DND-41 (cell line): ENCODE data around the gene LMX1B.

Source experiments
- ATAC-seq: fragments of 200-7000 bp; cut with Tn5 transposase; 3 replicates; pipeline ENCODE4 v1.9.1; 2021; ENCODE audit warnings: low read depth; ENCODE audit not compliant: insufficient read depth
- DNase-seq: peaks from one replicate; pipeline ENCODE4 v3.0.0-alpha.2; 2020
- H2AFZ ChIP-seq: 2 replicates; pipeline ENCODE4 v1.6.0; 2012; ENCODE audit warnings: low read depth, low read length
- H3K27ac ChIP-seq: 2 replicates; pipeline ENCODE4 v1.5.1; 2012; ENCODE audit warnings: low read length, inconsistent platforms
- H3K27me3 ChIP-seq: fragments of 200-600 bp; sonication (generic); 2 replicates; pipeline ENCODE4 v1.6.0; 2012; ENCODE audit warnings: low read length, mild to moderate bottlenecking, inconsistent platforms; ENCODE audit not compliant: insufficient read depth, poor library complexity
- H3K36me3 ChIP-seq: 2 replicates; pipeline ENCODE4 v1.5.1; 2012; ENCODE audit warnings: low read length, inconsistent platforms; ENCODE audit not compliant: insufficient read depth
- H3K4me1 ChIP-seq: 2 replicates; pipeline ENCODE4 v1.5.1; 2012; ENCODE audit warnings: mild to moderate bottlenecking, low read length; ENCODE audit not compliant: insufficient read depth
- H3K4me2 ChIP-seq: 2 replicates; pipeline ENCODE4 v1.6.0; 2012; ENCODE audit warnings: mild to moderate bottlenecking, moderate library complexity, low read length, inconsistent platforms; ENCODE audit not compliant: insufficient read depth
- H3K4me3 ChIP-seq, 2 experiments: fragments of 200-600 bp in 1 of 2; shearing (Covaris generic) in 1 of 2; 2 replicates each; pipeline ENCODE4 v1.5.1; 2012 to 2016; ENCODE audit warnings: inconsistent platforms in 2 of 2, low read length in 2 of 2, mild to moderate bottlenecking in 2 of 2, low read depth in 1 of 2, moderate library complexity in 1 of 2
- H3K79me2 ChIP-seq: 2 replicates; pipeline ENCODE4 v1.6.0; 2012; ENCODE audit warnings: low read length, inconsistent platforms; ENCODE audit not compliant: insufficient read depth
- H3K9ac ChIP-seq: 2 replicates; pipeline ENCODE4 v1.6.0; 2012; ENCODE audit warnings: low read depth, mild to moderate bottlenecking, inconsistent platforms, low read length, moderate library complexity
- H3K9me3 ChIP-seq: 2 replicates; pipeline ENCODE4 v1.5.1; 2012; ENCODE audit warnings: low read length, moderate library complexity, mild to moderate bottlenecking, inconsistent platforms; ENCODE audit not compliant: insufficient read depth, severe bottlenecking
- H4K20me1 ChIP-seq: 2 replicates; pipeline ENCODE4 v1.6.0; 2012; ENCODE audit warnings: low read length; ENCODE audit not compliant: insufficient read depth
- CTCF ChIP-seq: IDR thresholded peaks from 2 replicates; pipeline ENCODE4 v1.5.1; 2012; ENCODE audit warnings: borderline replicate concordance, low read length, moderate library complexity, mild to moderate bottlenecking; ENCODE audit not compliant: poor library complexity, severe bottlenecking; ENCODE audit errors: extremely low read depth
- EZH2 ChIP-seq: IDR thresholded peaks from 3 replicates; pipeline ENCODE4 v1.6.1; 2012; ENCODE audit warnings: borderline replicate concordance, low read depth, mild to moderate bottlenecking, moderate library complexity, low read length, inconsistent platforms; ENCODE audit not compliant: severe bottlenecking

LMX1B gene

GRCh38 chr9:126617003-126617822 lies 3.5 kb downstream of the LMX1B start:
- Histone ChIP-seq H2AFZ (no peak overlapping the region), H3K27ac (no peak overlapping the region), H4K20me1 (no peaks in the 10 kb centered on the region), H3K4me2 (no peak overlapping the region), H3K9ac (no peak overlapping the region), H3K79me2 (no peaks in the 10 kb centered on the region), H3K36me3 (no peaks in the 10 kb centered on the region), H3K4me3 (no peak overlapping the region), H3K27me3 (peaks cover 10% of the 10 kb centered on the region), H3K4me1 (no peaks in the 10 kb centered on the region), H3K9me3 (no peaks in the 10 kb centered on the region)
- TF ChIP-seq CTCF (no peak), EZH2 (no peak)
- no peak for DNase-seq
- no peak for ATAC-seq

- DNase-seq (no peak), ATAC-seq (no peak)
- no peak for TF ChIP-seq EZH2
- no peak overlapping the region for H3K27ac ChIP-seq
- H3K36me3 ChIP-seq, result no peaks in the 10 kb centered on the region
- H3K4me2 ChIP-seq, result no peak overlapping the region
- H3K27me3 ChIP-seq, result peaks cover 16% of the 10 kb centered on the region
- H2AFZ ChIP-seq, result no peak overlapping the region
- no peaks in the 10 kb centered on the region for H3K79me2 ChIP-seq
- no peaks in the 10 kb centered on the region for H3K4me1 ChIP-seq
- no peaks in the 10 kb centered on the region for H4K20me1 ChIP-seq
- H3K9ac ChIP-seq, result no peak overlapping the region
- H3K9me3 ChIP-seq, result no peaks in the 10 kb centered on the region
- H3K4me3 ChIP-seq, result no peak overlapping the region
These were observed 4.1 kb downstream of the LMX1B start for GRCh38 chr9:126617823-126618165.

GRCh38 chr9:126618190-126618584 lies 4.5 kb downstream of the LMX1B start:
- ATAC-seq (no peak), DNase-seq (no peak)
- H4K20me1 ChIP-seq, result no peaks in the 10 kb centered on the region
- H3K4me1 ChIP-seq, result no peaks in the 10 kb centered on the region
- no peaks in the 10 kb centered on the region for H3K36me3 ChIP-seq
- no peak overlapping the region for H3K27ac ChIP-seq
- no peak overlapping the region for H2AFZ ChIP-seq
- no peak overlapping the region for H3K9ac ChIP-seq
- H3K9me3 ChIP-seq, result no peaks in the 10 kb centered on the region
- H3K4me2 ChIP-seq, result no peak overlapping the region
- TF ChIP-seq EZH2 (no peak), CTCF (no peak)
- peaks cover 20% of the 10 kb centered on the region for H3K27me3 ChIP-seq
- H3K4me3 ChIP-seq, result no peak overlapping the region
- H3K79me2 ChIP-seq, result no peaks in the 10 kb centered on the region

- no peak overlapping the region for H3K9ac ChIP-seq
- no peaks in the 10 kb centered on the region for H3K4me1 ChIP-seq
- H3K4me2 ChIP-seq, result no peak overlapping the region
- H3K9me3 ChIP-seq, result no peaks in the 10 kb centered on the region
- no peak overlapping the region for H2AFZ ChIP-seq
- H3K79me2 ChIP-seq, result no peaks in the 10 kb centered on the region
- no peak for DNase-seq
- TF ChIP-seq EZH2 (no peak), CTCF (no peak)
- peaks cover 23% of the 10 kb centered on the region for H3K27me3 ChIP-seq
- H3K36me3 ChIP-seq, result no peaks in the 10 kb centered on the region
- H3K4me3 ChIP-seq, result no peak overlapping the region
- H4K20me1 ChIP-seq, result no peaks in the 10 kb centered on the region
- no peak for ATAC-seq
- H3K27ac ChIP-seq, result no peak overlapping the region
These were observed 5.0 kb downstream of the LMX1B start for GRCh38 chr9:126618585-126619360.
